ENCODE results near the gene SIVA1. TPM values are rescaled to one million over a fixed set of nuclear protein-coding genes. Genes with fewer than 3 reads are reported as not detected.
A peak's percentile ranks its signal among the peaks of the same experiment; 100 is the strongest.

The SIVA1 gene
- total and polyA plus RNA-seq, 2 donors (not counting 1 experiment from before 2014, with no cell fraction given), result 50.7 to 123 TPM

DNA sequence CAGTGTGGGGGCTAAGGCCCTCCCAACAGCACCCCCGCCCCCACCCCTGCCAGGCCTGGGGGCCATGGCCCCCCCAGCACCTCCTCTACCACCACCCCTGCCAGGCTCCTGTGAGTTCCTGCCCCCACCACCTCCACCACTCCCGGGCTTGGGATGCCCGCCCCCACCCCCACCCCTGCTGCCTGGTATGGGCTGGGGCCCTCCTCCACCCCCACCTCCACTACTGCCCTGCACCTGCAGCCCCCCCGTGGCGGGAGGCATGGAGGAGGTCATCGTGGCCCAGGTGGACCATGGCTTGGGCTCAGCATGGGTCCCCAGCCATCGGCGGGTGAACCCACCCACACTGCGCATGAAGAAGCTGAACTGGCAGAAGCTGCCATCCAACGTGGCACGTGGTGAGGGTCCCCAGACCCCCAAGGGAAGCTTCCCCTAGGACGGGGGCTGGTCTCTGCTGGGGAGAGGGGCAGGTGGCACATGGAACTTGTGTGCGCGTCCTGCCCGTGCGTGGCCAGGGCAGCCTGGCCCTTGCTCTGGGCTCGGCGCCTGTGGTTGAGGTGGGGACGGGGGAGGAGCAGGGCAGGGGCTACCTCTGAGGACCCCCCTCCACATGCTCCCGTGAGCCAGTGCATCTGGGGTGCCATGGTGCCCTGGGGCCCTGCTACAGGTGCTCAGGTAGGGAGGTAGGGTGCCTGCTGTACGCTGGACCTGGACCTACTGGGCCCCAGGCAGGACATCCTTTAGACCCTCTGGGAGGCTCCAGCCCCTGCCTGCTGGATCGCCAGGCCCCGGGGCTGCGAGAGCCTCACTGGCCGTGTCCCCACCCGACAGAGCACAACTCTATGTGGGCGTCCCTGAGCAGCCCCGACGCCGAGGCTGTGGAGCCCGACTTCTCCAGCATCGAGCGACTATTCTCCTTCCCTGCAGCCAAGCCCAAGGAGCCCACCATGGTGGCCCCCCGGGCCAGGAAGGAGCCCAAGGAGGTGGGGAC lies 45.0 kb upstream of the SIVA1 start:
- peaks cover 4% of the 10 kb centered on the region for H3K4me1 Mint-ChIP-seq

More for the DNA sequence above, 45.0 kb upstream of the SIVA1 start:
- DNase-seq, result peak; percentile 22
- H3K4me2 ChIP-seq (replicated peaks; ENCODE audit: low read depth, low read length, poor library complexity, severe bottlenecking), result peak overlapping the region; percentile 50
- intact Hi-C loops (cut with micrococcal nuclease), result loop anchor here (1.0 kb wide), 3 partner anchors 27 to 58 kb away; no protein-coding TSS in a partner anchor
- 78% methylated on average over 25 of the region's 34 CpGs for WGBS (ENCODE audit: insufficient coverage)
- H4K20me1 ChIP-seq (ENCODE audit: control insufficient read depth, insufficient read depth, low read length, poor library complexity, severe bottlenecking), result no peaks in the 10 kb centered on the region
- H3K79me2 ChIP-seq (ENCODE audit: control insufficient read depth, insufficient read depth, low read length), result peaks cover 8% of the 10 kb centered on the region
- H3K27ac Mint-ChIP-seq, result no peak overlapping the region
- H3K4me1 ChIP-seq (ENCODE audit: control insufficient read depth in 2 of 2, insufficient read depth in 2 of 2, low read length in 2 of 2), result peaks cover 7 to 12% of the 10 kb centered on the region in 2 donors
- no peak overlapping the region for H2AFZ ChIP-seq (ENCODE audit: insufficient read depth, low read depth, low read length, poor library complexity, severe bottlenecking)
- H3K9me3 Mint-ChIP-seq (ENCODE audit: insufficient read depth), result no peaks in the 10 kb centered on the region
- ChIA-PET CTCF (interaction anchor here (0.6 to 2.3 kb wide), 8 partner anchors 18 to 68 kb away, joined by 3 to 17 read pairs (median 6); no protein-coding TSS in a partner anchor), POLR2A (no interaction called here)
- TF ChIP-seq EZH2 (IDR thresholded peaks at IDR 0.05; ENCODE audit: borderline replicate concordance, insufficient read depth, low read depth, low read length, poor library complexity, severe bottlenecking), result no peak
- TF ChIP-seq, protein P1, sequence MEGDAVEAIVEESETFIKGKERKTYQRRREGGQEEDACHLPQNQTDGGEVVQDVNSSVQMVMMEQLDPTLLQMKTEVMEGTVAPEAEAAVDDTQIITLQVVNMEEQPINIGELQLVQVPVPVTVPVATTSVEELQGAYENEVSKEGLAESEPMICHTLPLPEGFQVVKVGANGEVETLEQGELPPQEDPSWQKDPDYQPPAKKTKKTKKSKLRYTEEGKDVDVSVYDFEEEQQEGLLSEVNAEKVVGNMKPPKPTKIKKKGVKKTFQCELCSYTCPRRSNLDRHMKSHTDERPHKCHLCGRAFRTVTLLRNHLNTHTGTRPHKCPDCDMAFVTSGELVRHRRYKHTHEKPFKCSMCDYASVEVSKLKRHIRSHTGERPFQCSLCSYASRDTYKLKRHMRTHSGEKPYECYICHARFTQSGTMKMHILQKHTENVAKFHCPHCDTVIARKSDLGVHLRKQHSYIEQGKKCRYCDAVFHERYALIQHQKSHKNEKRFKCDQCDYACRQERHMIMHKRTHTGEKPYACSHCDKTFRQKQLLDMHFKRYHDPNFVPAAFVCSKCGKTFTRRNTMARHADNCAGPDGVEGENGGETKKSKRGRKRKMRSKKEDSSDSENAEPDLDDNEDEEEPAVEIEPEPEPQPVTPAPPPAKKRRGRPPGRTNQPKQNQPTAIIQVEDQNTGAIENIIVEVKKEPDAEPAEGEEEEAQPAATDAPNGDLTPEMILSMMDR (IDR thresholded peaks at IDR 0.05), result no peak
- H3K27me3 Mint-ChIP-seq, result no peaks in the 10 kb centered on the region
- no peak overlapping the region for H3K4me3 ChIP-seq (ENCODE audit: control extremely low read depth in 1 of 5, extremely low read depth in 1 of 5, insufficient read depth in 1 of 5, low read depth in 2 of 5, low read length in 4 of 5)
- peaks cover 0 to 44% of the 10 kb centered on the region in 2 experiments for H3K36me3 ChIP-seq (replicated peaks in 1 of 2; ENCODE audit: control extremely low read depth in 1 of 2, control insufficient read depth in 1 of 2, extremely low read depth in 1 of 2, insufficient read depth in 2 of 2, low read length in 1 of 2)
- H3K27me3 ChIP-seq (replicated peaks in 1 of 4; ENCODE audit: control extremely low read depth in 1 of 4, control insufficient read depth in 3 of 4, insufficient read depth in 4 of 4, low read length in 3 of 4), result no peaks in the 10 kb centered on the region
- H3K27ac ChIP-seq (ENCODE audit: low read length in 2 of 2), result no peak overlapping the region
- no peak overlapping the region for H3K9ac ChIP-seq (ENCODE audit: low read length)
- no peak overlapping the region for H3K4me3 Mint-ChIP-seq
- H3K9me3 ChIP-seq (ENCODE audit: control extremely low read depth in 1 of 3, control insufficient read depth in 2 of 3, insufficient read depth in 1 of 3, low read length in 2 of 3), result no peaks in the 10 kb centered on the region
- ATAC-seq (ENCODE audit: low read depth), result no peak
